ENCODE results near the gene SLC14A1.

The SLC14A1 gene

DNA sequence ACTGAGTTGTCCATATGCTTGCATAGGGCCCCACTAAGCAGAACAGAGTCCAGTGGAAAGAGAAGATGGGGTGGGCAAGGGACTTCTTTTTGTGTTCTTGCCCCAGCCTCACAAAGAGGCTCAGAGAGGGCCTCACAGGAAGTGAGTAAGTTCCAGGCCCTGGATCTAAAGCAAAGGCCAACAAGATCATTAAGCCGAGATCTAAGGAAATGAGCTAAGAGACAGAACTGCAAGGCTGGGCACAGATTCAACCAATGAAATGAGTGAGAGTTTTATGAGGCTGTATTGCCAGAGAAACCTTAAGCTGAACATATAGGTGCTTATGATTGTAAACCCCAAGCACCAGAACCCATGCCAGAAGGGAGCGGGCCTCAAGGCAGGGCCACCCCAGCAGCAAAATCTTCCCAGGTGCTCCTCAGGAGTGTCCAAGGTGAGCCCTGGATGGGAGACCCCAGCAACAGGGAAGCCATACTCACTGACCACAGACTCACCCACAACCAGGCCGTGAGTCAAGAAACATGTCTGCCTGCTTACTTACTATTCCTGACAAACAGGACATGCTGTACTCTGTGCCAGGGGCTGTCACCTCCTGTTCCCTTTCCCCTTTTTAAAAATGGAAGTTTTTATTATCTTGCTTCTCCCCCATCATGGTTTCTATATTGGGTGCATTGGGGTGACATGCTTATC lies 40.2 kb downstream of the SLC14A1 start:
- 32% methylated on average over 2 of the region's 3 CpGs for WGBS (ENCODE audit: insufficient coverage)
- H3K9me3 ChIP-seq (ENCODE audit: control extremely low read depth in 1 of 5, control insufficient read depth in 4 of 5, insufficient read depth in 2 of 5, low read depth in 1 of 5, low read length in 4 of 5): no peaks in the 10 kb centered on the region

DNA sequence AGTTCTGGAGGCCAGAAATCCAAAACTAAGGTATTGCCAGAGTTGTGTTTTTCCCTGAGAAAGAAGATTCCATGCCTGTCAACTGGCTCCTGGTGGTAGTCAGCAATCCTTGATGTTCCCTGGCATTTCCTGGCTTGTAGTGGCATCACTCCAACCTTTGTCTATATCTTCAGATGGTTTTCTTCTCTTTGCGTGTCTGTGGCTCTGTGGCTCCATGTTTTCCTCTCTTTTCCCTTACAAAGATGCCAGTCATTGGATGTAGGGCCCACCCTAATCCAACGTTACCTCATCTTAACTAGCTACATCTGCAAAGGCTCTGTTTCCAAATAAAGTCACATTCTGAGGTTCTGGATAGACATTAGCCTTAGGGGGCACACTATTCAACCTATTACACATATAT lies 41.8 kb downstream of the SLC14A1 start:
- Histone ChIP-seq H3K4me3 (ENCODE audit: control insufficient read depth in 1 of 7, extremely low read depth in 1 of 7, insufficient read depth in 4 of 7, low read depth in 2 of 7, low read length in 6 of 7) (no peak overlapping the region), H3K4me1 (ENCODE audit: control extremely low read depth in 1 of 4, control insufficient read depth in 4 of 4, insufficient read depth in 4 of 4, low read length in 3 of 4) (peaks cover 2 to 25% (median 20%) of the 10 kb centered on the region in 4 experiments), H3K27ac (ENCODE audit: insufficient read depth in 1 of 2, low read depth in 1 of 2, low read length in 2 of 2, poor library complexity in 1 of 2, severe bottlenecking in 2 of 2) (no peak overlapping the region), H3K9me3 (ENCODE audit: control extremely low read depth in 1 of 5, control insufficient read depth in 4 of 5, insufficient read depth in 2 of 5, low read depth in 1 of 5, low read length in 4 of 5) (no peaks in the 10 kb centered on the region), H3K36me3 (ENCODE audit: control insufficient read depth in 4 of 4, insufficient read depth in 4 of 4, low read length in 3 of 4) (no peaks in the 10 kb centered on the region), H3K27me3 (replicated peaks in 2 of 5; ENCODE audit: control insufficient read depth in 4 of 5, insufficient read depth in 5 of 5, low read length in 4 of 5) (no peaks in the 10 kb centered on the region)
- POLR2A ChIA-PET: interaction anchor here (0.6 kb wide), 1 partner anchor 295 kb away, joined by 3 read pairs; no protein-coding TSS in a partner anchor
- DNase-seq: no peak
- 67% methylated on average over 2 of the region's 2 CpGs for WGBS (ENCODE audit: insufficient coverage)
- CTCF ChIA-PET: interaction anchor here (2.8 kb wide), 1 partner anchor 9 kb away, joined by 15 read pairs; no protein-coding TSS in a partner anchor

More for the DNA sequence above, 40.2 kb downstream of the SLC14A1 start:
- no peaks in the 10 kb centered on the region for H3K27me3 ChIP-seq (replicated peaks in 2 of 5; ENCODE audit: control insufficient read depth in 4 of 5, insufficient read depth in 5 of 5, low read length in 4 of 5)
- H3K27ac ChIP-seq (ENCODE audit: insufficient read depth in 1 of 2, low read depth in 1 of 2, low read length in 2 of 2, poor library complexity in 1 of 2, severe bottlenecking in 2 of 2): no peak overlapping the region
- CTCF ChIA-PET: interaction anchor here (0.9 to 2.8 kb wide), 4 partner anchors 11 to 70 kb away, joined by 3 to 15 read pairs (median 4); no protein-coding TSS in a partner anchor
- no peaks in the 10 kb centered on the region for H3K36me3 ChIP-seq (ENCODE audit: control insufficient read depth in 4 of 4, insufficient read depth in 4 of 4, low read length in 3 of 4)
- POLR2A ChIA-PET: interaction anchor here (0.6 kb wide), 1 partner anchor 66 kb away, joined by 3 read pairs; no protein-coding TSS in a partner anchor
- H3K4me1 ChIP-seq (ENCODE audit: control extremely low read depth in 1 of 4, control insufficient read depth in 4 of 4, insufficient read depth in 4 of 4, low read length in 3 of 4): peaks cover 2 to 36% (median 29%) of the 10 kb centered on the region in 4 experiments
- DNase-seq: peak in 2 of 3 donors; percentile 26 to 39
- no peak overlapping the region for H3K4me3 ChIP-seq (ENCODE audit: control insufficient read depth in 1 of 7, extremely low read depth in 1 of 7, insufficient read depth in 4 of 7, low read depth in 2 of 7, low read length in 6 of 7)

DNA sequence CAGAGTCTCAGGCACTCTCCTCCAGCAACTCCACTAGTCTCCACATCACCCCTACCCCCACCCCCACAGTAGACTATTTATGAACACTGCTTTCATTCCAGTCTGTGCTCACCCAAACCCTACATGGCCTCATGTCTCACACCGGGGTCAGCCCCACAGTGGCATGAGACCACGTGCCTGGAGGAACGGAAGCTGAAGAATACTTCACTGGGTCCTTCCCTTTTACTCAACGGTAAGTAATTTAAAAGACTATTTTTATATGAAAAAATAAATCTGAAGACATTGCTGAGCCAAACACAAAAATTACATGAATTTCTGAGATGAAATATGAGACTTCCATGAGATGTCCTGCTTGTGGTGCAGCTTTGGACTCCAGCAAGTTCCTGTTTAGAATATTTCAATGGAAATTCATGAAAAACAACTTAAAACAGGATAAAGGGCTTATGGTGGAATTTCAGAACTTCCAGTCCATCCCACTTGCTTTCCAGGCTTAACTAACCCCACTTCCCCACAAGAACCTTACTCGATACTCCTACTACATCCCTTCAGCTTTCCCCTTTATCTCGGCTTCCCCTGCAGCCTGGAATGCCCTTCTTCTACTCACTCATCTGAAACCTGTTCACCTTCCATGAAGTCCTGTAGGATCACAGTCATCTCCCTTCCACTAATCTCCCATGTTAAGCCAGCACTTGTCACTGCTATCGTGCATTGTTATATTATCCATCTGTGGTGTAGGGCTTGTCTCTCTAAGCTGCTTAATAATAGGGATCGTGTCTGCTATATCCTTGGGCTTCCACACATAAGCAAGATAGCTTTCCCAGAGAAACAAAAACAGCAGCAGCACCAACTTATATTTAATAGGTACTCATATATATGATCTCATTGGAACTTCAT lies 47.9 kb downstream of the SLC14A1 start:
- no peaks in the 10 kb centered on the region for H3K36me3 ChIP-seq (ENCODE audit: control insufficient read depth in 4 of 4, insufficient read depth in 4 of 4, low read length in 3 of 4)
- no peaks in the 10 kb centered on the region for H3K9me3 ChIP-seq (ENCODE audit: control extremely low read depth in 1 of 5, control insufficient read depth in 4 of 5, insufficient read depth in 2 of 5, low read depth in 1 of 5, low read length in 4 of 5)
- DNase-seq: no peak
- ChIA-PET CTCF (no interaction called here), POLR2A (no interaction called here)
- H3K27ac ChIP-seq (ENCODE audit: insufficient read depth in 1 of 2, low read depth in 1 of 2, low read length in 2 of 2, poor library complexity in 1 of 2, severe bottlenecking in 2 of 2): no peak overlapping the region
- H3K27me3 ChIP-seq (replicated peaks in 2 of 5; ENCODE audit: control insufficient read depth in 4 of 5, insufficient read depth in 5 of 5, low read length in 4 of 5): no peaks in the 10 kb centered on the region
- WGBS (ENCODE audit: insufficient coverage): 89% methylated on average over 3 of the region's 8 CpGs
- H3K4me1 ChIP-seq (ENCODE audit: control extremely low read depth in 1 of 4, control insufficient read depth in 4 of 4, insufficient read depth in 4 of 4, low read length in 3 of 4): peaks cover 4 to 22% (median 16%) of the 10 kb centered on the region in 4 experiments
- H3K4me3 ChIP-seq (ENCODE audit: control insufficient read depth in 1 of 7, extremely low read depth in 1 of 7, insufficient read depth in 4 of 7, low read depth in 2 of 7, low read length in 6 of 7): no peak overlapping the region

DNA sequence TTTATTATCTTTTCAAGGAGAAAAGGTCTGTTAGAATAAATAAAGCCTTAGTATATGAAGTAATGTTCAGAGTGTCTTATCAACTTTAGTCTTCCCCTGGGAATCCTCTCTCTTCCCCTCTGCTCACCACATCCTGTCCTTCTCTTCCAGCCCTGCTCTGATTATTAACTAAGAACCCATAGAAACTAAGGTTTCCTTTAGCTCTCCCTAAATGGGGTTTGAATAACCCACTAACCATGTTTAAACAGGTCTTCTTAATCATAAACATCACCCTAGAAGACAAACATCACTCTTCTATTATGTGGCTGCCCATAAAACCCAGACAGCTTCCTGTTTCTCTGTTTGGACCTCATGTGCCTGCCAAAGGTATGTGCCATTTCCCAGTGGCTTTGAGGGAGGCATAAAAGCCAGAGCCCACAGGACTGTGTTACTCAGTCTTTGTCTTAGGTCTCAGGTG lies 50.1 kb downstream of the SLC14A1 start:
- no peaks in the 10 kb centered on the region for H3K9me3 ChIP-seq (ENCODE audit: control extremely low read depth in 1 of 5, control insufficient read depth in 4 of 5, insufficient read depth in 2 of 5, low read depth in 1 of 5, low read length in 4 of 5)
- ChIA-PET CTCF (interaction anchor here (1.5 to 3.6 kb wide), 7 partner anchors 9 to 64 kb away, joined by 3 to 18 read pairs (median 7); no protein-coding TSS in a partner anchor), POLR2A (no interaction called here)
- DNase-seq: peak in 2 of 3 donors; percentile 32 to 44
- peaks cover 4 to 22% (median 16%) of the 10 kb centered on the region in 4 experiments for H3K4me1 ChIP-seq (ENCODE audit: control extremely low read depth in 1 of 4, control insufficient read depth in 4 of 4, insufficient read depth in 4 of 4, low read length in 3 of 4)
- no peaks in the 10 kb centered on the region for H3K27me3 ChIP-seq (replicated peaks in 2 of 5; ENCODE audit: control insufficient read depth in 4 of 5, insufficient read depth in 5 of 5, low read length in 4 of 5)
- H3K36me3 ChIP-seq (ENCODE audit: control insufficient read depth in 4 of 4, insufficient read depth in 4 of 4, low read length in 3 of 4): no peaks in the 10 kb centered on the region
- H3K4me3 ChIP-seq (ENCODE audit: control insufficient read depth in 1 of 7, extremely low read depth in 1 of 7, insufficient read depth in 4 of 7, low read depth in 2 of 7, low read length in 6 of 7): peak overlapping the region in 1 of 7 experiments; percentile 1
- no peak overlapping the region for H3K27ac ChIP-seq (ENCODE audit: insufficient read depth in 1 of 2, low read depth in 1 of 2, low read length in 2 of 2, poor library complexity in 1 of 2, severe bottlenecking in 2 of 2)

DNA sequence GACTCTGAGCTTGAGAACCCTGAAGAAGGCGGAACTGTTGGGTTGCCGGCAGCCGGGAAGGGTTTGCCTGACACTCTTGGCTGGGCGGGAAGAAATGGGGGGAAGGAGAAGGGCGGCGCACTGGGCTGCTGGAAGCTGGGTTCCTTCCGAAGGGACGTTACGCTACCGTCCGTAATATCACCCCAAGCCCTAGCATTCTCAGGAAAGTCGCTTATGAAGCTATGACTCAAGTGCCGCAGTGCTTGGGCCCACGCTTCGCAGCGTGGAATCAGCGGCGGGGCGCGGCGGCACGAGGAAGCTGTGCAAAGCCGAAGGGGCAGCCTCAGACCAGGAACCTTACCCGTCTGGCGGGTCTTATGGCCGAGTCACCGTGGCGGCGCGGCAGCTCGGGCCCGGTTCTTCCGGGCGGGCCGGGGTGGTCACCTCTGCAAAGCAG lies 51.3 kb downstream of the SLC14A1 start:
- POLR2A ChIA-PET: no interaction called here

DNA sequence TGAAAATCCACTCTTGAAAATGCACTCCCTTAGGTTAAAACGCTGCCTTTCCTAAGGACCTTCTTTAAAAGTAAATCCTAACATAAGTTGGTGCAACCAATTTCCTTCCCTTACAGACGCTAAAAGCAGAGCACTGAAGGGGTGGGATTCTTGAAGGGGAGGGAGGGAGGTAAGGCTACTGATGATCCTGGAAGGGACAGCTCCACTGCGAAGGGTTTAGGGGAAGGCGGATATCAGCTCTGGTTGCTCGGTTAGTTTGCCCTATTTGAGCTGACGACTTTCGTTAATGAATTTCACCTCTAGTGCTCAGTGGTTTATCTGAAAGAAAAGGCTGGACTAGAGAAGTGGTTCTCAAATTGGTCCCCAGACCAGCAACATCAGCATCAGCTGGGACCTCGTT lies 51.8 kb downstream of the SLC14A1 start:
- 62% methylated on average over 6 of the region's 8 CpGs for WGBS (ENCODE audit: insufficient coverage)
- ChIA-PET POLR2A (no interaction called here), CTCF (interaction anchor here (0.7 to 3.6 kb wide), 13 partner anchors 10 to 89 kb away, joined by 3 to 18 read pairs (median 4); no protein-coding TSS in a partner anchor)
- H3K27me3 ChIP-seq (replicated peaks in 2 of 5; ENCODE audit: control insufficient read depth in 4 of 5, insufficient read depth in 5 of 5, low read length in 4 of 5): no peaks in the 10 kb centered on the region
- H3K27ac ChIP-seq (ENCODE audit: insufficient read depth in 1 of 2, low read depth in 1 of 2, low read length in 2 of 2, poor library complexity in 1 of 2, severe bottlenecking in 2 of 2): peak overlapping the region; percentile 59 to 78
- no peaks in the 10 kb centered on the region for H3K36me3 ChIP-seq (ENCODE audit: control insufficient read depth in 4 of 4, insufficient read depth in 4 of 4, low read length in 3 of 4)
- H3K9me3 ChIP-seq (ENCODE audit: control extremely low read depth in 1 of 5, control insufficient read depth in 4 of 5, insufficient read depth in 2 of 5, low read depth in 1 of 5, low read length in 4 of 5): no peaks in the 10 kb centered on the region
- peaks cover 4 to 22% (median 16%) of the 10 kb centered on the region in 4 experiments for H3K4me1 ChIP-seq (ENCODE audit: control extremely low read depth in 1 of 4, control insufficient read depth in 4 of 4, insufficient read depth in 4 of 4, low read length in 3 of 4)
- peak overlapping the region; percentile 15 to 90 (median 73) for H3K4me3 ChIP-seq (ENCODE audit: control insufficient read depth in 1 of 7, extremely low read depth in 1 of 7, insufficient read depth in 4 of 7, low read depth in 2 of 7, low read length in 6 of 7)
- DNase-seq: no peak

More for the DNA sequence above, 51.3 kb downstream of the SLC14A1 start:
- H3K4me1 ChIP-seq (ENCODE audit: control extremely low read depth in 1 of 4, control insufficient read depth in 4 of 4, insufficient read depth in 4 of 4, low read length in 3 of 4): peaks cover 4 to 22% (median 16%) of the 10 kb centered on the region in 4 experiments
- 2% methylated on average over 32 of the region's 35 CpGs for WGBS (ENCODE audit: insufficient coverage)
- H3K36me3 ChIP-seq (ENCODE audit: control insufficient read depth in 4 of 4, insufficient read depth in 4 of 4, low read length in 3 of 4): no peaks in the 10 kb centered on the region
- peak overlapping the region; percentile 59 to 78 for H3K27ac ChIP-seq (ENCODE audit: insufficient read depth in 1 of 2, low read depth in 1 of 2, low read length in 2 of 2, poor library complexity in 1 of 2, severe bottlenecking in 2 of 2)
- H3K9me3 ChIP-seq (ENCODE audit: control extremely low read depth in 1 of 5, control insufficient read depth in 4 of 5, insufficient read depth in 2 of 5, low read depth in 1 of 5, low read length in 4 of 5): no peaks in the 10 kb centered on the region
- peak; percentile 87 to 89 (median 88) for DNase-seq
- no peaks in the 10 kb centered on the region for H3K27me3 ChIP-seq (replicated peaks in 2 of 5; ENCODE audit: control insufficient read depth in 4 of 5, insufficient read depth in 5 of 5, low read length in 4 of 5)
- peak overlapping the region; percentile 15 to 90 (median 73) for H3K4me3 ChIP-seq (ENCODE audit: control insufficient read depth in 1 of 7, extremely low read depth in 1 of 7, insufficient read depth in 4 of 7, low read depth in 2 of 7, low read length in 6 of 7)
- CTCF ChIA-PET: interaction anchor here (0.7 to 3.6 kb wide), 13 partner anchors 10 to 88 kb away, joined by 3 to 18 read pairs (median 4); no protein-coding TSS in a partner anchor

Measured in common myeloid progenitor, CD34-positive (primary cell).